WTC11 (cell line): ENCODE results near the gene R3HDM1. TPM values are rescaled to one million over a fixed set of nuclear protein-coding genes. Genes with fewer than 3 reads are reported as not detected.

Experiments used
- ATAC-seq: fragments of 200-7000 bp; cut with Tn5 transposase; 2 replicates; pipeline ENCODE4 v1.10.0; 2021; ENCODE audit warnings: mild to moderate bottlenecking, moderate library complexity
- CTCF ChIA-PET: fragments of 300-600 bp; sonication (Branson Sonifier 250); formaldehyde crosslinking; loops from one replicate; lab custom pipeline; 2021; ENCODE audit warnings: antibody characterized with exemption; lab: Charles Lee
- POLR2A ChIA-PET: fragments of 350-600 bp; sonication (Branson Sonifier 250); formaldehyde crosslinking; loops from one replicate; lab custom pipeline; 2021; ENCODE audit warnings: antibody characterized with exemption; lab: Charles Lee
- DNase-seq: peaks from one replicate; pipeline ENCODE4 v3.0.0; 2021; ENCODE audit warnings: low spot score
- H3K27ac Mint-ChIP-seq: 2 replicates; pipeline ENCODE4 v1.8.0; 2021; ENCODE audit warnings: mixed read lengths
- H3K27me3 Mint-ChIP-seq: 2 replicates; pipeline ENCODE4 v1.8.0; 2021; ENCODE audit warnings: low read depth, mild to moderate bottlenecking, moderate library complexity, mixed read lengths
- H3K36me3 Mint-ChIP-seq: 2 replicates; pipeline ENCODE4 v1.8.0; 2021; ENCODE audit warnings: mixed read lengths
- H3K4me1 Mint-ChIP-seq: 2 replicates; pipeline ENCODE4 v1.8.0; 2022; ENCODE audit warnings: mixed read lengths
- H3K4me3 Mint-ChIP-seq: 2 replicates; pipeline ENCODE4 v1.8.0; 2021; ENCODE audit warnings: mild to moderate bottlenecking, moderate library complexity, mixed read lengths
- H3K9me3 Mint-ChIP-seq: 2 replicates; pipeline ENCODE4 v1.8.0; 2021; ENCODE audit warnings: mixed read lengths
- CREB1 ChIP-seq: sonication (generic); formaldehyde crosslinking; IDR thresholded peaks from 2 replicates; pipeline ENCODE4 v1.8.0; 2023; ENCODE audit warnings: mild to moderate bottlenecking, missing genetic modification reagents
- CREM ChIP-seq: sonication (generic); formaldehyde crosslinking; IDR thresholded peaks from 2 replicates; pipeline ENCODE4 v1.8.1; 2022; ENCODE audit warnings: mild to moderate bottlenecking, missing genetic modification reagents, moderate library complexity
- ESRRA ChIP-seq: sonication (generic); formaldehyde crosslinking; IDR thresholded peaks from 2 replicates; pipeline ENCODE4 v1.8.1; 2022; ENCODE audit warnings: mild to moderate bottlenecking, missing genetic modification reagents, borderline replicate concordance
- FOXK1 ChIP-seq: sonication (generic); formaldehyde crosslinking; IDR thresholded peaks from 2 replicates; pipeline ENCODE4 v1.8.0; 2022; ENCODE audit warnings: mild to moderate bottlenecking, moderate library complexity, missing genetic modification reagents
- KAT7 ChIP-seq: sonication (generic); formaldehyde crosslinking; IDR thresholded peaks from 2 replicates; pipeline ENCODE4 v1.8.1; 2023; ENCODE audit warnings: missing genetic modification reagents, mild to moderate bottlenecking, borderline replicate concordance
- NR2C2 ChIP-seq: sonication (generic); formaldehyde crosslinking; IDR thresholded peaks from 2 replicates; pipeline ENCODE4 v1.8.0; 2022; ENCODE audit warnings: mild to moderate bottlenecking, missing genetic modification reagents
- OVOL2 ChIP-seq: fragments of 250-450 bp; sonication (Bioruptor Pico); IDR thresholded peaks from 2 replicates; pipeline ENCODE4 v1.9.0; 2021; ENCODE audit warnings: mild to moderate bottlenecking, borderline replicate concordance
- TCF7 ChIP-seq: sonication (generic); formaldehyde crosslinking; IDR thresholded peaks from 2 replicates; pipeline ENCODE4 v1.8.0; 2022; ENCODE audit warnings: mild to moderate bottlenecking, low read depth, missing genetic modification reagents, moderate library complexity
- TEAD1 ChIP-seq: sonication (generic); formaldehyde crosslinking; IDR thresholded peaks from 2 replicates; pipeline ENCODE4 v1.8.0; 2022; ENCODE audit warnings: mild to moderate bottlenecking, missing genetic modification reagents
- ZNF232 ChIP-seq: sonication (generic); formaldehyde crosslinking; IDR thresholded peaks from 2 replicates; pipeline ENCODE4 v1.8.0; 2022; ENCODE audit warnings: mild to moderate bottlenecking, missing genetic modification reagents
- ZNF396 ChIP-seq: fragments of 250-450 bp; sonication (Bioruptor Pico); IDR thresholded peaks from 2 replicates; pipeline ENCODE4 v1.8.0; 2021; ENCODE audit warnings: mild to moderate bottlenecking, moderate library complexity, borderline replicate concordance
- ZNF423 ChIP-seq: fragments of 250-450 bp; sonication (Bioruptor Pico); IDR thresholded peaks from 2 replicates; pipeline ENCODE4 v2.1.2; 2022; ENCODE audit warnings: mild to moderate bottlenecking, moderate library complexity
- total RNA-seq: library from RNA; stranded (reverse); gene quantifications from 3 replicates; pipeline ENCODE4 v1.2.3, GENCODE V29; 2021
- TF ChIP-seq, protein P1 (sequence below): fragments of 250-450 bp; sonication (Bioruptor Pico); IDR thresholded peaks from 2 replicates; pipeline ENCODE4 v1.9.0; 2021; ENCODE audit warnings: mild to moderate bottlenecking
- TF ChIP-seq, protein P2 (sequence below): sonication (generic); formaldehyde crosslinking; IDR thresholded peaks from 2 replicates; pipeline ENCODE4 v1.8.1; 2023; ENCODE audit warnings: mild to moderate bottlenecking, missing genetic modification reagents, moderate library complexity
- TF ChIP-seq, protein P3 (sequence below): sonication (generic); formaldehyde crosslinking; IDR thresholded peaks from 2 replicates; pipeline ENCODE4 v1.8.0; 2022; ENCODE audit warnings: missing genetic modification reagents
- TF ChIP-seq, protein P4 (sequence below): sonication (generic); formaldehyde crosslinking; IDR thresholded peaks from 2 replicates; pipeline ENCODE4 v1.8.0; 2022; ENCODE audit warnings: mild to moderate bottlenecking, missing genetic modification reagents
- TF ChIP-seq, protein P5 (sequence below): sonication (generic); formaldehyde crosslinking; IDR thresholded peaks from 2 replicates; pipeline ENCODE4 v1.8.1; 2022; ENCODE audit warnings: low read depth, missing genetic modification reagents, borderline replicate concordance
- TF ChIP-seq, protein P6 (sequence below): fragments of 200-600 bp; IDR thresholded peaks from 2 replicates; pipeline ENCODE4 v1.8.0; 2022; ENCODE audit warnings: antibody characterized with exemption

The R3HDM1 gene
- total RNA-seq, 1 experiment from 2014 or later, result 58.4 TPM

DNA sequence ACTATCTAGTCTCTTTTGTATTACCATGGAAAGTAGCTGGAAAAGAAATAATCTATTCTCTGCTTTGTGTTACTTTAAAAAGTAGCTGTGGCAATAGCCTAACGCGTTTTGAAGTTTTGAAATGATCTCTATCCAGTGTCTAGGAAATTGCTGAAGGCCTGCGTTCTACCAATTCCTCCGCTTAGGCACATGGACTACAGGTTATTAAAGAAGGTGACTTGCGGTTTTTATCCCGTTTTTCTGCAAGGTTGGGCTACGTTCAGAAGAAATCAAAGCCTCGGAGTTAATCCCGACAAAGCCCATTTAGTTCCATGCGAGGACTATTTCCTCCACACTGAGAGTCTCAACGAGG lies 209.7 kb downstream of the R3HDM1 start (continued):
- TF ChIP-seq OVOL2 (CRISPR knock-in tag), result no peak
- TF ChIP-seq, protein P1, sequence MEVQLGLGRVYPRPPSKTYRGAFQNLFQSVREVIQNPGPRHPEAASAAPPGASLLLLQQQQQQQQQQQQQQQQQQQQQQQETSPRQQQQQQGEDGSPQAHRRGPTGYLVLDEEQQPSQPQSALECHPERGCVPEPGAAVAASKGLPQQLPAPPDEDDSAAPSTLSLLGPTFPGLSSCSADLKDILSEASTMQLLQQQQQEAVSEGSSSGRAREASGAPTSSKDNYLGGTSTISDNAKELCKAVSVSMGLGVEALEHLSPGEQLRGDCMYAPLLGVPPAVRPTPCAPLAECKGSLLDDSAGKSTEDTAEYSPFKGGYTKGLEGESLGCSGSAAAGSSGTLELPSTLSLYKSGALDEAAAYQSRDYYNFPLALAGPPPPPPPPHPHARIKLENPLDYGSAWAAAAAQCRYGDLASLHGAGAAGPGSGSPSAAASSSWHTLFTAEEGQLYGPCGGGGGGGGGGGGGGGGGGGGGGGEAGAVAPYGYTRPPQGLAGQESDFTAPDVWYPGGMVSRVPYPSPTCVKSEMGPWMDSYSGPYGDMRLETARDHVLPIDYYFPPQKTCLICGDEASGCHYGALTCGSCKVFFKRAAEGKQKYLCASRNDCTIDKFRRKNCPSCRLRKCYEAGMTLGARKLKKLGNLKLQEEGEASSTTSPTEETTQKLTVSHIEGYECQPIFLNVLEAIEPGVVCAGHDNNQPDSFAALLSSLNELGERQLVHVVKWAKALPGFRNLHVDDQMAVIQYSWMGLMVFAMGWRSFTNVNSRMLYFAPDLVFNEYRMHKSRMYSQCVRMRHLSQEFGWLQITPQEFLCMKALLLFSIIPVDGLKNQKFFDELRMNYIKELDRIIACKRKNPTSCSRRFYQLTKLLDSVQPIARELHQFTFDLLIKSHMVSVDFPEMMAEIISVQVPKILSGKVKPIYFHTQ, result no peak
- TF ChIP-seq TCF7 (CRISPR knock-in tag), result no peak
- TF ChIP-seq, protein P2, sequence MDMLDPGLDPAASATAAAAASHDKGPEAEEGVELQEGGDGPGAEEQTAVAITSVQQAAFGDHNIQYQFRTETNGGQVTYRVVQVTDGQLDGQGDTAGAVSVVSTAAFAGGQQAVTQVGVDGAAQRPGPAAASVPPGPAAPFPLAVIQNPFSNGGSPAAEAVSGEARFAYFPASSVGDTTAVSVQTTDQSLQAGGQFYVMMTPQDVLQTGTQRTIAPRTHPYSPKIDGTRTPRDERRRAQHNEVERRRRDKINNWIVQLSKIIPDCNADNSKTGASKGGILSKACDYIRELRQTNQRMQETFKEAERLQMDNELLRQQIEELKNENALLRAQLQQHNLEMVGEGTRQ (CRISPR knock-in tag), result no peak

DNA sequence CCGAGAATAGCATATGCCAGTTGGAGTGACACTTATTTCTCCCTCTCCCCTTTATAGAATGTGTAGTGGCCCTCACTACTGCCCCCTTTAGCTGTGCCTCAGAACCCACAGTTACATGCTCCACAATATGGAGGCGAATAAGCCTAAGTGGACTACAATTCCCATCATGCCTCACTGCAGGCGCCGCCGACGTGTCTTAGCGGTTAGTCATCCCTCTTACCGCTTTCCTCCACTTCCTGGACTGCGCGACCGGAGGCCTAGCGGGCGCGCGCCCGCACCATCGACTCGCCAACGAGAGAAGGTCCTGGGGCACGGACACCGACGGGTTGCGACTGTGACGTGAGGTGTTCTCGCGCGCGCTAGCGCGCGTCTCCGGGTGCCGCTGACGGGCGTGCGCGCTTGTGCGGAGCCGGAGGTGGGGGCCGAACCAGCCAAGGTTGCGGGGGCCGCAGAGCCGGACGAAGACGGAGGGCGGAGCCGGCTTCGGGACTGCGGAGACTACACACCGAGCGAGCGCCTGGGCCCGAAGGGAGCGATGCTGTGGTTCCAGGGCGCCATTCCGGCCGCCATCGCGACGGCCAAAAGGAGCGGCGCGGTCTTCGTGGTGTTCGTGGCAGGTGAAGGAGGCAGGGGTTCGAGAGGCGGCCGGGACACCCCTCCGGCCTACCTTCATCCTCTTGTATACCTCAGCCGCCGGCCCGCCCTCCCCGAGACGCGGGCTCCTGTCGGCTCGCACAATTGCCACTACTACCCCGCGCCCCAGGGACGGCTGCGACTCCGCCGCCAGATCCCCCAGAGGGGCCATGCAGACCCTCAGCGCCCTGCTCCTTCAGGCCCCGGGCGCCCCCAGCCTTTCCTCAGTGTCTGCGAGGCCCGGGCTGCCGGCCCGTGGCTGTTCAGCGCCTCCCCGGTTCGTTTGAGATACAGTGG lies 210.4 kb downstream of the R3HDM1 start, which contains the start of gene UBXN4:
UBXN4 (plus strand) TSS at position 461 of the 930 bp plus-strand sequence; CDS start at position 536, 75 bp downstream.
- POLR2A ChIA-PET, result interaction anchor here (0.7 kb wide), 2 partner anchors 566 to 816 kb away, joined by 4 to 5 read pairs; no protein-coding TSS in a partner anchor
- TF ChIP-seq NR2C2 (CRISPR knock-in tag) (no peak), ESRRA (CRISPR knock-in tag) (no peak), FOXK1 (CRISPR knock-in tag) (peak; percentile 49; the same call in 1 of the 2 replicates), CREM (CRISPR knock-in tag) (peak; percentile 88), CREB1 (CRISPR knock-in tag) (peak; percentile 61; the same call in 1 of the 2 replicates), ZNF423 (CRISPR knock-in tag) (no peak), KAT7 (CRISPR knock-in tag) (peak; percentile 92; the same call in 1 of the 2 replicates), ZNF232 (CRISPR knock-in tag) (peak; percentile 60; the same call in 1 of the 2 replicates), TEAD1 (CRISPR knock-in tag) (peak; percentile 81), ZNF396 (CRISPR knock-in tag) (no peak)
- TF ChIP-seq, protein P3, sequence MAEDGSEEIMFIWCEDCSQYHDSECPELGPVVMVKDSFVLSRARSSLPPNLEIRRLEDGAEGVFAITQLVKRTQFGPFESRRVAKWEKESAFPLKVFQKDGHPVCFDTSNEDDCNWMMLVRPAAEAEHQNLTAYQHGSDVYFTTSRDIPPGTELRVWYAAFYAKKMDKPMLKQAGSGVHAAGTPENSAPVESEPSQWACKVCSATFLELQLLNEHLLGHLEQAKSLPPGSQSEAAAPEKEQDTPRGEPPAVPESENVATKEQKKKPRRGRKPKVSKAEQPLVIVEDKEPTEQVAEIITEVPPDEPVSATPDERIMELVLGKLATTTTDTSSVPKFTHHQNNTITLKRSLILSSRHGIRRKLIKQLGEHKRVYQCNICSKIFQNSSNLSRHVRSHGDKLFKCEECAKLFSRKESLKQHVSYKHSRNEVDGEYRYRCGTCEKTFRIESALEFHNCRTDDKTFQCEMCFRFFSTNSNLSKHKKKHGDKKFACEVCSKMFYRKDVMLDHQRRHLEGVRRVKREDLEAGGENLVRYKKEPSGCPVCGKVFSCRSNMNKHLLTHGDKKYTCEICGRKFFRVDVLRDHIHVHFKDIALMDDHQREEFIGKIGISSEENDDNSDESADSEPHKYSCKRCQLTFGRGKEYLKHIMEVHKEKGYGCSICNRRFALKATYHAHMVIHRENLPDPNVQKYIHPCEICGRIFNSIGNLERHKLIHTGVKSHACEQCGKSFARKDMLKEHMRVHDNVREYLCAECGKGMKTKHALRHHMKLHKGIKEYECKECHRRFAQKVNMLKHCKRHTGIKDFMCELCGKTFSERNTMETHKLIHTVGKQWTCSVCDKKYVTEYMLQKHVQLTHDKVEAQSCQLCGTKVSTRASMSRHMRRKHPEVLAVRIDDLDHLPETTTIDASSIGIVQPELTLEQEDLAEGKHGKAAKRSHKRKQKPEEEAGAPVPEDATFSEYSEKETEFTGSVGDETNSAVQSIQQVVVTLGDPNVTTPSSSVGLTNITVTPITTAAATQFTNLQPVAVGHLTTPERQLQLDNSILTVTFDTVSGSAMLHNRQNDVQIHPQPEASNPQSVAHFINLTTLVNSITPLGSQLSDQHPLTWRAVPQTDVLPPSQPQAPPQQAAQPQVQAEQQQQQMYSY (CRISPR knock-in tag), result 0 out of 2 replicates have a peak, but pooled peaks have one; percentile 9
- TF ChIP-seq, protein P4, sequence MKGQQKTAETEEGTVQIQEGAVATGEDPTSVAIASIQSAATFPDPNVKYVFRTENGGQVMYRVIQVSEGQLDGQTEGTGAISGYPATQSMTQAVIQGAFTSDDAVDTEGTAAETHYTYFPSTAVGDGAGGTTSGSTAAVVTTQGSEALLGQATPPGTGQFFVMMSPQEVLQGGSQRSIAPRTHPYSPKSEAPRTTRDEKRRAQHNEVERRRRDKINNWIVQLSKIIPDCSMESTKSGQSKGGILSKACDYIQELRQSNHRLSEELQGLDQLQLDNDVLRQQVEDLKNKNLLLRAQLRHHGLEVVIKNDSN, result peak; percentile 45; the same call in 1 of the 2 replicates
- TF ChIP-seq, protein P5, sequence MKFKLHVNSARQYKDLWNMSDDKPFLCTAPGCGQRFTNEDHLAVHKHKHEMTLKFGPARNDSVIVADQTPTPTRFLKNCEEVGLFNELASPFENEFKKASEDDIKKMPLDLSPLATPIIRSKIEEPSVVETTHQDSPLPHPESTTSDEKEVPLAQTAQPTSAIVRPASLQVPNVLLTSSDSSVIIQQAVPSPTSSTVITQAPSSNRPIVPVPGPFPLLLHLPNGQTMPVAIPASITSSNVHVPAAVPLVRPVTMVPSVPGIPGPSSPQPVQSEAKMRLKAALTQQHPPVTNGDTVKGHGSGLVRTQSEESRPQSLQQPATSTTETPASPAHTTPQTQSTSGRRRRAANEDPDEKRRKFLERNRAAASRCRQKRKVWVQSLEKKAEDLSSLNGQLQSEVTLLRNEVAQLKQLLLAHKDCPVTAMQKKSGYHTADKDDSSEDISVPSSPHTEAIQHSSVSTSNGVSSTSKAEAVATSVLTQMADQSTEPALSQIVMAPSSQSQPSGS, result no peak
- TF ChIP-seq, protein P6, sequence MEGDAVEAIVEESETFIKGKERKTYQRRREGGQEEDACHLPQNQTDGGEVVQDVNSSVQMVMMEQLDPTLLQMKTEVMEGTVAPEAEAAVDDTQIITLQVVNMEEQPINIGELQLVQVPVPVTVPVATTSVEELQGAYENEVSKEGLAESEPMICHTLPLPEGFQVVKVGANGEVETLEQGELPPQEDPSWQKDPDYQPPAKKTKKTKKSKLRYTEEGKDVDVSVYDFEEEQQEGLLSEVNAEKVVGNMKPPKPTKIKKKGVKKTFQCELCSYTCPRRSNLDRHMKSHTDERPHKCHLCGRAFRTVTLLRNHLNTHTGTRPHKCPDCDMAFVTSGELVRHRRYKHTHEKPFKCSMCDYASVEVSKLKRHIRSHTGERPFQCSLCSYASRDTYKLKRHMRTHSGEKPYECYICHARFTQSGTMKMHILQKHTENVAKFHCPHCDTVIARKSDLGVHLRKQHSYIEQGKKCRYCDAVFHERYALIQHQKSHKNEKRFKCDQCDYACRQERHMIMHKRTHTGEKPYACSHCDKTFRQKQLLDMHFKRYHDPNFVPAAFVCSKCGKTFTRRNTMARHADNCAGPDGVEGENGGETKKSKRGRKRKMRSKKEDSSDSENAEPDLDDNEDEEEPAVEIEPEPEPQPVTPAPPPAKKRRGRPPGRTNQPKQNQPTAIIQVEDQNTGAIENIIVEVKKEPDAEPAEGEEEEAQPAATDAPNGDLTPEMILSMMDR, result peak; percentile 62; the same call in 1 of the 2 replicates

More for the DNA sequence above, 210.4 kb downstream of the R3HDM1 start, which contains the start of gene UBXN4:
- CTCF ChIA-PET, result interaction anchor here (0.6 to 2.0 kb wide), 8 partner anchors 15 to 594 kb away, joined by 3 to 9 read pairs (median 3); no protein-coding TSS in a partner anchor
- 0 out of 2 replicates have a peak, but pooled peaks cover 6% of the 10 kb centered on the region for H3K36me3 Mint-ChIP-seq
- ATAC-seq (peak; percentile 91), DNase-seq (peak; percentile 96)
- no peaks in the 10 kb centered on the region for H3K27me3 Mint-ChIP-seq
- H3K4me1 Mint-ChIP-seq, result peaks cover 21% of the 10 kb centered on the region
- peaks cover 3% of the 10 kb centered on the region for H3K9me3 Mint-ChIP-seq
- H3K4me3 Mint-ChIP-seq, result peak within 1 kb of the TSS; percentile 96
- peak within 1 kb of the TSS; percentile 99 for H3K27ac Mint-ChIP-seq
